Measurements from ENCODE around the gene RSPO4. TPM values are rescaled to one million over a fixed set of nuclear protein-coding genes. Genes with fewer than 3 reads are reported as not detected.

RSPO4 gene
- polyA plus RNA-seq, 1 donor = 0.28 TPM

- no CpG with 5 or more reads among the region's 13 CpGs for WGBS (ENCODE audit: insufficient coverage, low lambda C conversion rate)
Observed at GRCh38 chr20:944774-945410, 57.2 kb downstream of the RSPO4 start.

GRCh38 chr20:944148-944547, 58.0 kb downstream of the RSPO4 start:
- Histone ChIP-seq H3K36me3 (ENCODE audit: control insufficient read depth, insufficient read depth, low read length) (no peaks in the 10 kb centered on the region), H3K4me1 (ENCODE audit: control insufficient read depth, insufficient read depth, low read length) (peaks cover 11% of the 10 kb centered on the region), H3K4me3 (ENCODE audit: low read length) (no peak overlapping the region), H3K27ac (ENCODE audit: low read length) (no peak overlapping the region), H3K27me3 (ENCODE audit: control insufficient read depth, insufficient read depth, low read length) (peaks cover 7% of the 10 kb centered on the region), H3K9me3 (ENCODE audit: control insufficient read depth, low read depth, low read length) (no peaks in the 10 kb centered on the region)
- no peak for DNase-seq
- WGBS (ENCODE audit: insufficient coverage, low lambda C conversion rate) = no CpG with 5 or more reads among the region's 9 CpGs

More at GRCh38 chr20:944774-945410, 57.2 kb downstream of the RSPO4 start:
- H3K4me1 ChIP-seq (ENCODE audit: control insufficient read depth, insufficient read depth, low read length) = peaks cover 11% of the 10 kb centered on the region
- H3K36me3 ChIP-seq (ENCODE audit: control insufficient read depth, insufficient read depth, low read length) = no peaks in the 10 kb centered on the region
- H3K9me3 ChIP-seq (ENCODE audit: control insufficient read depth, low read depth, low read length) = no peaks in the 10 kb centered on the region
- DNase-seq = peak in 1 of 2 donors; percentile 26
- no peak overlapping the region for H3K4me3 ChIP-seq (ENCODE audit: low read length)
- H3K27ac ChIP-seq (ENCODE audit: low read length) = no peak overlapping the region
- peaks cover 4% of the 10 kb centered on the region for H3K27me3 ChIP-seq (ENCODE audit: control insufficient read depth, insufficient read depth, low read length)

- Histone ChIP-seq H3K4me1 (ENCODE audit: control insufficient read depth, insufficient read depth, low read length) (peaks cover 11% of the 10 kb centered on the region), H3K9me3 (ENCODE audit: control insufficient read depth, low read depth, low read length) (no peaks in the 10 kb centered on the region), H3K36me3 (ENCODE audit: control insufficient read depth, insufficient read depth, low read length) (no peaks in the 10 kb centered on the region), H3K27ac (ENCODE audit: low read length) (no peak overlapping the region), H3K27me3 (ENCODE audit: control insufficient read depth, insufficient read depth, low read length) (peaks cover 11% of the 10 kb centered on the region), H3K4me3 (ENCODE audit: low read length) (no peak overlapping the region)
- no peak for DNase-seq
- 80% methylated on average over 1 of the region's 7 CpGs for WGBS (ENCODE audit: insufficient coverage, low lambda C conversion rate)
Observed at GRCh38 chr20:942611-943010, 59.5 kb downstream of the RSPO4 start.

GRCh38 chr20:940926-941325, 61.2 kb downstream of the RSPO4 start:
- H3K27ac ChIP-seq (ENCODE audit: low read length) = no peak overlapping the region
- no peaks in the 10 kb centered on the region for H3K36me3 ChIP-seq (ENCODE audit: control insufficient read depth, insufficient read depth, low read length)
- no peak for DNase-seq
- H3K9me3 ChIP-seq (ENCODE audit: control insufficient read depth, low read depth, low read length) = no peaks in the 10 kb centered on the region
- 82% methylated on average over 2 of the region's 5 CpGs for WGBS (ENCODE audit: insufficient coverage, low lambda C conversion rate)
- H3K27me3 ChIP-seq (ENCODE audit: control insufficient read depth, insufficient read depth, low read length) = peaks cover 11% of the 10 kb centered on the region
- peaks cover 11% of the 10 kb centered on the region for H3K4me1 ChIP-seq (ENCODE audit: control insufficient read depth, insufficient read depth, low read length)
- no peak overlapping the region for H3K4me3 ChIP-seq (ENCODE audit: low read length)

GRCh38 chr20:939606-940005, 62.5 kb downstream of the RSPO4 start:
- peaks cover 22% of the 10 kb centered on the region for H3K27me3 ChIP-seq (ENCODE audit: control insufficient read depth, insufficient read depth, low read length)
- no peak overlapping the region for H3K27ac ChIP-seq (ENCODE audit: low read length)
- H3K36me3 ChIP-seq (ENCODE audit: control insufficient read depth, insufficient read depth, low read length) = no peaks in the 10 kb centered on the region
- no peak overlapping the region for H3K4me3 ChIP-seq (ENCODE audit: low read length)
- WGBS (ENCODE audit: insufficient coverage, low lambda C conversion rate) = no CpG with 5 or more reads among the region's 5 CpGs
- DNase-seq = no peak
- peaks cover 4% of the 10 kb centered on the region for H3K4me1 ChIP-seq (ENCODE audit: control insufficient read depth, insufficient read depth, low read length)
- H3K9me3 ChIP-seq (ENCODE audit: control insufficient read depth, low read depth, low read length) = no peaks in the 10 kb centered on the region

- H3K27me3 ChIP-seq (ENCODE audit: control insufficient read depth, insufficient read depth, low read length) = peaks cover 28% of the 10 kb centered on the region
- no peaks in the 10 kb centered on the region for H3K4me1 ChIP-seq (ENCODE audit: control insufficient read depth, insufficient read depth, low read length)
- no peak overlapping the region for H3K27ac ChIP-seq (ENCODE audit: low read length)
- peaks cover 9% of the 10 kb centered on the region for H3K9me3 ChIP-seq (ENCODE audit: control insufficient read depth, low read depth, low read length)
- H3K4me3 ChIP-seq (ENCODE audit: low read length) = no peak overlapping the region
- no CpG with 5 or more reads among the region's 9 CpGs for WGBS (ENCODE audit: insufficient coverage, low lambda C conversion rate)
- DNase-seq = no peak
- no peaks in the 10 kb centered on the region for H3K36me3 ChIP-seq (ENCODE audit: control insufficient read depth, insufficient read depth, low read length)
Observed at GRCh38 chr20:934186-934840, 67.8 kb downstream of the RSPO4 start.

- no peaks in the 10 kb centered on the region for H3K4me1 ChIP-seq (ENCODE audit: control insufficient read depth, insufficient read depth, low read length)
- 0% methylated on average over 1 of the region's 2 CpGs for WGBS (ENCODE audit: insufficient coverage, low lambda C conversion rate)
- peaks cover 9% of the 10 kb centered on the region for H3K9me3 ChIP-seq (ENCODE audit: control insufficient read depth, low read depth, low read length)
- peak; percentile 54 to 81 for DNase-seq
- no peak overlapping the region for H3K27ac ChIP-seq (ENCODE audit: low read length)
- H3K27me3 ChIP-seq (ENCODE audit: control insufficient read depth, insufficient read depth, low read length) = peaks cover 33% of the 10 kb centered on the region
- H3K4me3 ChIP-seq (ENCODE audit: low read length) = no peak overlapping the region
- no peaks in the 10 kb centered on the region for H3K36me3 ChIP-seq (ENCODE audit: control insufficient read depth, insufficient read depth, low read length)
Observed at GRCh38 chr20:933029-933428, 69.1 kb downstream of the RSPO4 start.

GRCh38 chr20:931401-931800, 70.7 kb downstream of the RSPO4 start:
- 14% methylated on average over 1 of the region's 1 CpG for WGBS (ENCODE audit: insufficient coverage, low lambda C conversion rate)
- H3K27me3 ChIP-seq (ENCODE audit: control insufficient read depth, insufficient read depth, low read length) = peaks cover 38% of the 10 kb centered on the region
- no peaks in the 10 kb centered on the region for H3K36me3 ChIP-seq (ENCODE audit: control insufficient read depth, insufficient read depth, low read length)
- no peak overlapping the region for H3K4me3 ChIP-seq (ENCODE audit: low read length)
- no peaks in the 10 kb centered on the region for H3K4me1 ChIP-seq (ENCODE audit: control insufficient read depth, insufficient read depth, low read length)
- DNase-seq = no peak
- H3K27ac ChIP-seq (ENCODE audit: low read length) = no peak overlapping the region
- H3K9me3 ChIP-seq (ENCODE audit: control insufficient read depth, low read depth, low read length) = peaks cover 9% of the 10 kb centered on the region

GRCh38 chr20:926670-927069, 75.4 kb downstream of the RSPO4 start:
- no peaks in the 10 kb centered on the region for H3K36me3 ChIP-seq (ENCODE audit: control insufficient read depth, insufficient read depth, low read length)
- no peak overlapping the region for H3K4me3 ChIP-seq (ENCODE audit: low read length)
- H3K9me3 ChIP-seq (ENCODE audit: control insufficient read depth, low read depth, low read length) = no peaks in the 10 kb centered on the region
- no peak overlapping the region for H3K27ac ChIP-seq (ENCODE audit: low read length)
- WGBS (ENCODE audit: insufficient coverage, low lambda C conversion rate) = 59% methylated on average over 3 of the region's 6 CpGs
- peaks cover 5% of the 10 kb centered on the region for H3K4me1 ChIP-seq (ENCODE audit: control insufficient read depth, insufficient read depth, low read length)
- DNase-seq = no peak
- H3K27me3 ChIP-seq (ENCODE audit: control insufficient read depth, insufficient read depth, low read length) = peaks cover 24% of the 10 kb centered on the region

GRCh38 chr20:925516-925915, 76.6 kb downstream of the RSPO4 start:
- WGBS (ENCODE audit: insufficient coverage, low lambda C conversion rate) = 100% methylated on average over 1 of the region's 9 CpGs
- Histone ChIP-seq H3K27me3 (ENCODE audit: control insufficient read depth, insufficient read depth, low read length) (peaks cover 24% of the 10 kb centered on the region), H3K27ac (ENCODE audit: low read length) (no peak overlapping the region), H3K4me3 (ENCODE audit: low read length) (no peak overlapping the region), H3K9me3 (ENCODE audit: control insufficient read depth, low read depth, low read length) (no peaks in the 10 kb centered on the region), H3K36me3 (ENCODE audit: control insufficient read depth, insufficient read depth, low read length) (no peaks in the 10 kb centered on the region), H3K4me1 (ENCODE audit: control insufficient read depth, insufficient read depth, low read length) (peaks cover 5% of the 10 kb centered on the region)
- DNase-seq = no peak

GRCh38 chr20:924639-925038, 77.5 kb downstream of the RSPO4 start:
- DNase-seq = peak; percentile 71 to 78
- Histone ChIP-seq H3K36me3 (ENCODE audit: control insufficient read depth, insufficient read depth, low read length) (no peaks in the 10 kb centered on the region), H3K4me3 (ENCODE audit: low read length) (no peak overlapping the region), H3K9me3 (ENCODE audit: control insufficient read depth, low read depth, low read length) (no peaks in the 10 kb centered on the region), H3K27ac (ENCODE audit: low read length) (no peak overlapping the region), H3K4me1 (ENCODE audit: control insufficient read depth, insufficient read depth, low read length) (peaks cover 5% of the 10 kb centered on the region), H3K27me3 (ENCODE audit: control insufficient read depth, insufficient read depth, low read length) (peaks cover 21% of the 10 kb centered on the region)

Data from large intestine (tissue), 3 donors.